ENCODE measurements around the gene AP3S2. TPM values are rescaled to one million over a fixed set of nuclear protein-coding genes. Genes with fewer than 3 reads are reported as not detected.

The AP3S2 gene
- total and polyA plus RNA-seq, 8 donors, result 11.0 to 25.2 (median 17.7) TPM

- Histone ChIP-seq H3K27me3 (no peaks in the 10 kb centered on the region), H3K27ac (peak overlapping the region in 2 of 4 donors; percentile 83 to 90), H3K4me3 (no peak overlapping the region), H3K36me3 (peaks cover 0 to 10% (median 0%) of the 10 kb centered on the region in 3 donors), H3K4me1 (peaks cover 0 to 20% (median 10%) of the 10 kb centered on the region in 3 donors), H3K9me3 (no peaks in the 10 kb centered on the region)
- intact Hi-C loops (cut with DNase I), result loop anchor here in 1 of 3 donors (10.0 kb wide), 1 partner anchor 175 kb away; no protein-coding TSS in a partner anchor
- no peak for TF ChIP-seq CTCF (IDR thresholded peaks at IDR 0.05)
- 13 to 25% methylated on average over 1 to 2 of the region's 2 CpGs for WGBS, 2 donors
- FAIRE-seq (no peak), ATAC-seq (peak in 3 of 4 donors; percentile 13 to 47 (median 19)), DNase-seq (peak in 5 of 6 donors; percentile 54 to 73 (median 57))
These were observed 15.8 kb upstream of the AP3S2 start for GRCh38 chr15:89909611-89910010.

- H3K27me3 ChIP-seq, result no peaks in the 10 kb centered on the region
- H3K4me1 ChIP-seq, result peaks cover 0 to 19% (median 10%) of the 10 kb centered on the region in 3 donors
- H3K9me3 ChIP-seq, result no peaks in the 10 kb centered on the region
- ATAC-seq (no peak), FAIRE-seq (no peak), DNase-seq (no peak)
- no peak for TF ChIP-seq CTCF (IDR thresholded peaks at IDR 0.05)
- no peak overlapping the region for H3K4me3 ChIP-seq
- intact Hi-C loops (cut with DNase I), result loop anchor here in 1 of 3 donors (10.0 kb wide), 1 partner anchor 177 kb away; no protein-coding TSS in a partner anchor
- WGBS, 2 donors, result 96 to 97% methylated on average over 15 to 16 of the region's 16 CpGs
- H3K36me3 ChIP-seq, result peaks cover 0 to 18% (median 0%) of the 10 kb centered on the region in 3 donors
- H3K27ac ChIP-seq, result no peak overlapping the region
These were observed 14.4 kb upstream of the AP3S2 start for GRCh38 chr15:89908226-89908625.

DNA sequence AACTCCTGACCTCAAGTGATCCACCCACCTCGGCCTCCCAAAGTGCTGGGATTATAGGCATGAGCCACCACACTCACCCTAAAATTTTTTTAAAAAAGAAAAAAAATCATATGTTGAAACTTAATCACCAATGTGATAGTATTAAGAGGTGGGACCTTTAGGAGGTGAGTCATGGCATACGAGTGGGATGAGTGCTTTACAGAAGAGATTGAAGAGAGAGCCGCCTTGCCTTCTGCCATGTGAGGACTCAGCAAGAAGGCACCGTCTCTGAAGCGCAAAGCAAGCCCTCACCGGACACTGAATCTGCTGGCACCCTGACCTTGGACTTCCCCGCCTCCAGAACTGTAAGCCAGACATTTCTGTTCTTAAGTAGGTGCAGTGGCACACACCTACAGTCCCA lies 13.5 kb upstream of the AP3S2 start:
- FAIRE-seq (no peak), DNase-seq (no peak), ATAC-seq (no peak)
- no peak for TF ChIP-seq CTCF (IDR thresholded peaks at IDR 0.05)
- Histone ChIP-seq H3K27me3 (no peaks in the 10 kb centered on the region), H3K27ac (no peak overlapping the region), H3K4me3 (no peak overlapping the region), H3K9me3 (no peaks in the 10 kb centered on the region), H3K36me3 (peaks cover 0 to 28% (median 0%) of the 10 kb centered on the region in 3 donors), H3K4me1 (peaks cover 0 to 16% (median 10%) of the 10 kb centered on the region in 3 donors)
- intact Hi-C loops (cut with DNase I), result loop anchor here in 1 of 3 donors (10.0 kb wide), 1 partner anchor 178 kb away; no protein-coding TSS in a partner anchor
- 85 to 86% methylated on average over 7 of the region's 7 CpGs for WGBS, 2 donors

DNA sequence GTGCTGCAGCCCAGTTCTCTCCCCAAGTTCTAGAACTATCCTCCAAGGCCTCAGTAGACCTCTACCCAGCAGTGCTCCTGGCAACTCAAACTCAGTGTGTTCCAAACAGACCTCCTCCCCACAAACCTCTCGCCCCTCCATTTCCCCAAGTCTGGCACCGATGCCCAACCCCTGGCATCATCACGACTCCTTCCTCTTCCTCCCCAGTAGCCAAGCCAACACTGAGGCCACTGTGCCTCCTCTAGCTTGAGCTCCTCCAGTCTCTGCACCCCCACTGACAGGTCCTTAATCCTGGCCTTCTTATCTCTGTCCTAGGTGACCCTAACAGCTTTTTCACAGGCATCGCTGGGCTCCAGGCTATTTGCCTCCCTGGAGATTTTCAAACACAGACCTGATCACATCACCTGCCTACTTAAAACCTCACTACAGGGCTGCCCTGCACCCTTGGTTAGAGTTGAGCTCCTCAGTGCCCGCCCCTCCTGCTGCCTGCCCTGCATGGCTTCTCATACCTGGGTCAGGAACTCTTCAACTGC lies 12.1 kb upstream of the AP3S2 start:
- Histone ChIP-seq H3K27me3 (no peaks in the 10 kb centered on the region), H3K36me3 (peaks cover 0 to 41% (median 0%) of the 10 kb centered on the region in 3 donors), H3K4me3 (no peak overlapping the region), H3K27ac (no peak overlapping the region), H3K9me3 (no peaks in the 10 kb centered on the region), H3K4me1 (peaks cover 0 to 11% (median 10%) of the 10 kb centered on the region in 3 donors)
- intact Hi-C loops (cut with DNase I), result loop anchor here in 1 of 3 donors (10.0 kb wide), 1 partner anchor 179 kb away; no protein-coding TSS in a partner anchor
- DNase-seq (no peak), FAIRE-seq (no peak), ATAC-seq (no peak)
- WGBS, 2 donors, result 93 to 94% methylated on average over 5 of the region's 5 CpGs
- TF ChIP-seq CTCF (IDR thresholded peaks at IDR 0.05), result no peak

GRCh38 chr15:89904519-89904918 lies 10.7 kb upstream of the AP3S2 start:
- H3K27me3 ChIP-seq, result no peaks in the 10 kb centered on the region
- no peak overlapping the region for H3K4me3 ChIP-seq
- no peak for TF ChIP-seq CTCF (IDR thresholded peaks at IDR 0.05)
- peak in 2 of 6 donors; percentile 35 to 45 for DNase-seq
- no peaks in the 10 kb centered on the region for H3K4me1 ChIP-seq
- no peak for FAIRE-seq
- no peak overlapping the region for H3K27ac ChIP-seq
- ATAC-seq, result peak in 3 of 4 donors; percentile 12 to 57 (median 13)
- intact Hi-C loops (cut with DNase I), result loop anchor here in 2 of 3 donors (5.0 to 10.0 kb wide), 2 partner anchors 168 to 180 kb away; no protein-coding TSS in a partner anchor
- 77 to 86% methylated on average over 5 of the region's 5 CpGs for WGBS, 2 donors
- no peaks in the 10 kb centered on the region for H3K9me3 ChIP-seq
- peaks cover 0 to 48% (median 0%) of the 10 kb centered on the region in 3 donors for H3K36me3 ChIP-seq

Data from pancreas (tissue), 10 donors.